ENCODE results near the gene OLFM4. TPM values are rescaled to one million over a fixed set of nuclear protein-coding genes. Genes with fewer than 3 reads are reported as not detected.

The OLFM4 gene
- total RNA-seq, 1 experiment from 2014 or later = 0.12 TPM

- TF ChIP-seq POLR2AphosphoS5 (IDR thresholded peaks at IDR 0.05; ENCODE audit: low read depth, low read length) = no peak
Observed at GRCh38 chr13:53042877-53043276, 14.3 kb downstream of the OLFM4 start (continued).

DNA sequence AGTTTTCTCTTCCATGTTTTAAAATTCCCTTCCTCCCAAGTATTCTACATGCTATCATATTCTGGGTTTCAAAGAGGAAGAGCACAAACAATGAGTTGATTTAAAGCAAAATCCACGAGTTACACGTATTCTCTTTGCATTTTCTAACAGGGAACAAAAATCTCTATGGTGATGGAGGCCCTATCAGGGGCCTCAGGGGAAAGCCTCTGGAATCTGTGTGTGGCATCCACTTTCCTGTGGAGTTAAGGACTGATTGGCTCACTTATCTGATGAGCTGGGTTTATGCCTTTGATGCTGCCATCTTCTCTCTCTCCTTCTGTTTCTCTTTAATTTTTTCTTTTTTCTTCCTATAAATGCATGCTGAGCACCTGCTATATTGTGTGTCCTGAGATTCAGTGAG, 14.8 kb downstream of the OLFM4 start:
- POLR2A ChIA-PET = no interaction called here
- no peak overlapping the region for H3K4me3 ChIP-seq (replicated peaks in 1 of 2; ENCODE audit: low read depth in 1 of 2, low read length in 2 of 2)
- no TSS peak for BruUV-seq (replicated peaks)
- H2AFZ ChIP-seq (ENCODE audit: low read depth, low read length, poor library complexity, severe bottlenecking) = no peak overlapping the region
- no peaks in the 10 kb centered on the region for H3K36me3 ChIP-seq (ENCODE audit: control insufficient read depth in 1 of 2, insufficient read depth in 2 of 2, low read length in 2 of 2)
- H4K20me1 ChIP-seq (ENCODE audit: insufficient read depth) = no peaks in the 10 kb centered on the region
- H3K9me3 ChIP-seq (ENCODE audit: control insufficient read depth in 1 of 2, insufficient read depth in 1 of 2, low read depth in 1 of 2, low read length in 2 of 2) = no peaks in the 10 kb centered on the region
- ATAC-seq = no peak
- CTCF ChIA-PET = no interaction called here
- H3K4me2 ChIP-seq (ENCODE audit: low read length) = no peak overlapping the region
- no peak for DNase-seq (ENCODE audit: low read depth, low spot score)
- RAD21 ChIA-PET (ENCODE audit: low non-redundant PET in 1 of 2, low total read pairs in 2 of 2, uncharacterized antibody in 2 of 2, unreplicated experiment in 2 of 2) = no interaction called here
- no peak overlapping the region for H3K9ac ChIP-seq (ENCODE audit: low read length)
- no peaks in the 10 kb centered on the region; the same call in 1 of the 2 replicates for H3K27me3 ChIP-seq (ENCODE audit: insufficient read depth, low read length)
- TF ChIP-seq CEBPB (IDR thresholded peaks at IDR 0.05; ENCODE audit: low read depth) = no peak
- no peak for TF ChIP-seq CBX3 (IDR thresholded peaks at IDR 0.05; ENCODE audit: low read depth)
- TF ChIP-seq ZNF274 (IDR thresholded peaks at IDR 0.05; ENCODE audit: low read depth, low read length) = no peak
- TF ChIP-seq RAD21 (IDR thresholded peaks at IDR 0.05; ENCODE audit: low read depth) = no peak
- no peak for TF ChIP-seq ZFX (IDR thresholded peaks at IDR 0.05)
- TF ChIP-seq, protein P1, sequence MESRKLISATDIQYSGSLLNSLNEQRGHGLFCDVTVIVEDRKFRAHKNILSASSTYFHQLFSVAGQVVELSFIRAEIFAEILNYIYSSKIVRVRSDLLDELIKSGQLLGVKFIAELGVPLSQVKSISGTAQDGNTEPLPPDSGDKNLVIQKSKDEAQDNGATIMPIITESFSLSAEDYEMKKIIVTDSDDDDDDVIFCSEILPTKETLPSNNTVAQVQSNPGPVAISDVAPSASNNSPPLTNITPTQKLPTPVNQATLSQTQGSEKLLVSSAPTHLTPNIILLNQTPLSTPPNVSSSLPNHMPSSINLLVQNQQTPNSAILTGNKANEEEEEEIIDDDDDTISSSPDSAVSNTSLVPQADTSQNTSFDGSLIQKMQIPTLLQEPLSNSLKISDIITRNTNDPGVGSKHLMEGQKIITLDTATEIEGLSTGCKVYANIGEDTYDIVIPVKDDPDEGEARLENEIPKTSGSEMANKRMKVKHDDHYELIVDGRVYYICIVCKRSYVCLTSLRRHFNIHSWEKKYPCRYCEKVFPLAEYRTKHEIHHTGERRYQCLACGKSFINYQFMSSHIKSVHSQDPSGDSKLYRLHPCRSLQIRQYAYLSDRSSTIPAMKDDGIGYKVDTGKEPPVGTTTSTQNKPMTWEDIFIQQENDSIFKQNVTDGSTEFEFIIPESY (IDR thresholded peaks at IDR 0.05; ENCODE audit: extremely low read depth, insufficient replicate concordance, low read length) = no peak
- TF ChIP-seq JUND (IDR thresholded peaks at IDR 0.05) = no peak
- TF ChIP-seq FOSL1 (IDR thresholded peaks at IDR 0.05; ENCODE audit: low read depth) = no peak
- TF ChIP-seq ELF1 (IDR thresholded peaks at IDR 0.05; ENCODE audit: borderline replicate concordance, low read depth) = no peak
- TF ChIP-seq YY1 (IDR thresholded peaks at IDR 0.05; ENCODE audit: extremely low read depth, insufficient replicate concordance, low read depth, low read length) = no peak
- no peak for TF ChIP-seq EZH2 (IDR thresholded peaks at IDR 0.05)
- no peak for TF ChIP-seq EZH2phosphoT487 (IDR thresholded peaks at IDR 0.05; ENCODE audit: borderline replicate concordance)
- TF ChIP-seq POLR2AphosphoS5 (IDR thresholded peaks at IDR 0.05; ENCODE audit: low read depth, low read length) = no peak
- no peak for TF ChIP-seq EGR1 (IDR thresholded peaks at IDR 0.05; ENCODE audit: low read depth)
- H3K27ac ChIP-seq (ENCODE audit: low read depth, low read length) = no peak overlapping the region
- no peaks in the 10 kb centered on the region for H3K79me2 ChIP-seq (ENCODE audit: insufficient read depth, low read length)
- H3K9me2 ChIP-seq (ENCODE audit: insufficient read depth) = no peaks in the 10 kb centered on the region
- intact Hi-C loops (cut with micrococcal nuclease) = no loop called here
- no peaks in the 10 kb centered on the region for H3K4me1 ChIP-seq (ENCODE audit: control insufficient read depth in 1 of 2, insufficient read depth in 2 of 2, low read length in 2 of 2)

Measured in HCT116 (cell line).